ENCODE results near the gene METTL26. TPM values are rescaled to one million over a fixed set of nuclear protein-coding genes. Genes with fewer than 3 reads are reported as not detected.

The METTL26 gene
- polyA plus RNA-seq, 3 donors = 57.1 to 80.9 (median 70.4) TPM

DNA sequence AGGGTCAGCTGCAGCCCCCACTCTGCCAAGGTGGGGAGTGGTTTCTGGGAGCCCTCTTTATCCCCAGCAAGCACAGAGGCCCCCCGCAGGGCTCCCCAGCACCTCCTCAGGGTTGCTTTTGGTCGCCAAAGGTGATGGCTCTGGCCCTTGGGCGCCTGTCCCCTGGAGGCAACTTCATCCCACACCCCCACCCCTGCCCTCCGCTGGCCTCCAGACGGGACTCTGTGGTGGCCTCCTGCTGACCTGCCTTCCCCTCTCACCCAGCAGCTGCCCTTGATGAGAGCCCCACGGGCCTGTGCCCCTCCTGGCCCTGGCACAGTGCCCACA is 24.0 kb upstream of the METTL26 start:
- TF ChIP-seq, protein P1, sequence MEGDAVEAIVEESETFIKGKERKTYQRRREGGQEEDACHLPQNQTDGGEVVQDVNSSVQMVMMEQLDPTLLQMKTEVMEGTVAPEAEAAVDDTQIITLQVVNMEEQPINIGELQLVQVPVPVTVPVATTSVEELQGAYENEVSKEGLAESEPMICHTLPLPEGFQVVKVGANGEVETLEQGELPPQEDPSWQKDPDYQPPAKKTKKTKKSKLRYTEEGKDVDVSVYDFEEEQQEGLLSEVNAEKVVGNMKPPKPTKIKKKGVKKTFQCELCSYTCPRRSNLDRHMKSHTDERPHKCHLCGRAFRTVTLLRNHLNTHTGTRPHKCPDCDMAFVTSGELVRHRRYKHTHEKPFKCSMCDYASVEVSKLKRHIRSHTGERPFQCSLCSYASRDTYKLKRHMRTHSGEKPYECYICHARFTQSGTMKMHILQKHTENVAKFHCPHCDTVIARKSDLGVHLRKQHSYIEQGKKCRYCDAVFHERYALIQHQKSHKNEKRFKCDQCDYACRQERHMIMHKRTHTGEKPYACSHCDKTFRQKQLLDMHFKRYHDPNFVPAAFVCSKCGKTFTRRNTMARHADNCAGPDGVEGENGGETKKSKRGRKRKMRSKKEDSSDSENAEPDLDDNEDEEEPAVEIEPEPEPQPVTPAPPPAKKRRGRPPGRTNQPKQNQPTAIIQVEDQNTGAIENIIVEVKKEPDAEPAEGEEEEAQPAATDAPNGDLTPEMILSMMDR (IDR thresholded peaks at IDR 0.05) = no peak
- peaks cover 0 to 6% of the 10 kb centered on the region in 2 donors for H3K36me3 Mint-ChIP-seq
- Histone ChIP-seq H4K20me1 (ENCODE audit: insufficient read depth, low read length) (no peaks in the 10 kb centered on the region), H3K4me3 (replicated peaks in 1 of 3; ENCODE audit: low read depth in 2 of 3, low read length in 3 of 3) (peak overlapping the region in 2 of 3 experiments; percentile 27 to 65), H3K9me3 (replicated peaks in 1 of 2; ENCODE audit: control insufficient read depth in 1 of 2, insufficient read depth in 1 of 2, low read length in 2 of 2) (no peaks in the 10 kb centered on the region), H3K79me2 (ENCODE audit: insufficient read depth, low read length) (no peaks in the 10 kb centered on the region), H3K27ac (ENCODE audit: low read depth in 1 of 2, low read length in 2 of 2) (peak overlapping the region in 1 of 2 donors; percentile 40), H3K36me3 (replicated peaks in 1 of 2; ENCODE audit: control insufficient read depth in 1 of 2, insufficient read depth in 2 of 2, low read length in 2 of 2) (no peaks in the 10 kb centered on the region), H3K27me3 (ENCODE audit: control insufficient read depth in 2 of 2, insufficient read depth in 2 of 2, low read length in 2 of 2) (no peaks in the 10 kb centered on the region), H2AFZ (ENCODE audit: insufficient read depth, low read depth, low read length, poor library complexity, severe bottlenecking) (peak overlapping the region; percentile 87), H3K4me2 (replicated peaks; ENCODE audit: extremely low read depth, low read length, poor library complexity, severe bottlenecking) (peak overlapping the region; percentile 79), H3K4me1 (ENCODE audit: control insufficient read depth in 1 of 2, insufficient read depth in 2 of 2, low read length in 2 of 2) (peaks cover 11 to 16% of the 10 kb centered on the region in 2 donors), H3K9ac (ENCODE audit: insufficient read depth, low read length, poor library complexity, severe bottlenecking) (peak overlapping the region; percentile 13)
- peaks cover 0 to 3% (median 0%) of the 10 kb centered on the region in 3 donors for H3K27me3 Mint-ChIP-seq (ENCODE audit: low read depth in 3 of 3)
- 40% methylated on average over 4 of the region's 6 CpGs for WGBS (ENCODE audit: insufficient coverage)
- H3K4me3 Mint-ChIP-seq = peak overlapping the region in 1 of 2 donors; percentile 65
- intact Hi-C loops (cut with micrococcal nuclease) = loop anchor here (2.0 to 5.0 kb wide), 2 partner anchors 23 to 83 kb away; partner anchors contain the start of gene METTL26 (in 2 of the 2)
- H3K4me1 Mint-ChIP-seq = peaks cover 10% of the 10 kb centered on the region
- no peaks in the 10 kb centered on the region for H3K9me3 Mint-ChIP-seq
- DNase-seq = no peak
- H3K27ac Mint-ChIP-seq = peak overlapping the region in 1 of 7 donors; percentile 30

DNA sequence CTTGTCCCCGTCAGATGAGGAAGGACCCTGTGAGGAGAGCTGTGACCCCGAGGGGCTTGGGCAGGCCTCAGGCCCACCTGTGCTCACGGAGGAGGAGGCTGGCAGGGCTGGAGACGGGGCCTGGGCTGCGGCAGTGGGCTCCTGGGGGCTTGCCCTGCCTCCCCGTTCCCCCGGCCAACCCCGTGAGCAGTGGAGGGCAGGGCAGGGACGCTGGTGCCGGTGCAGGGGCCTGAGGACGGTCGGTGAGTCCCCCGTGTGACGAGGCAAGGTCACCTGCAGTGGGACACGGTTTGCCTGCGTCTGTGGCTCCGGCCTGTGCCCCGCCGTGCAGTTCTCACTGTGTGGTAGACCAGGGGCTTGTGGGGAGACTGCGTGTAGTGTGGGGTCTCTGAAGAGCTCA is 23.5 kb upstream of the METTL26 start:
- no peak overlapping the region for H2AFZ ChIP-seq (ENCODE audit: insufficient read depth, low read depth, low read length, poor library complexity, severe bottlenecking)
- H3K4me1 ChIP-seq (ENCODE audit: control insufficient read depth in 1 of 2, insufficient read depth in 2 of 2, low read length in 2 of 2) = peaks cover 11 to 16% of the 10 kb centered on the region in 2 donors
- Mint-ChIP-seq H3K27ac (no peak overlapping the region), H3K27me3 (ENCODE audit: low read depth in 3 of 3) (peaks cover 0 to 3% (median 0%) of the 10 kb centered on the region in 3 donors), H3K4me3 (no peak overlapping the region), H3K9me3 (no peaks in the 10 kb centered on the region), H3K36me3 (peaks cover 0 to 6% of the 10 kb centered on the region in 2 donors), H3K4me1 (peaks cover 10% of the 10 kb centered on the region)
- WGBS (ENCODE audit: insufficient coverage) = 83% methylated on average over 12 of the region's 20 CpGs
- no peaks in the 10 kb centered on the region for H3K27me3 ChIP-seq (ENCODE audit: control insufficient read depth in 2 of 2, insufficient read depth in 2 of 2, low read length in 2 of 2)
- no peaks in the 10 kb centered on the region for H3K36me3 ChIP-seq (replicated peaks in 1 of 2; ENCODE audit: control insufficient read depth in 1 of 2, insufficient read depth in 2 of 2, low read length in 2 of 2)
- DNase-seq = no peak
- H4K20me1 ChIP-seq (ENCODE audit: insufficient read depth, low read length) = no peaks in the 10 kb centered on the region
- no peak overlapping the region for H3K27ac ChIP-seq (ENCODE audit: low read depth in 1 of 2, low read length in 2 of 2)
- TF ChIP-seq, protein P1 (IDR thresholded peaks at IDR 0.05) = no peak
- intact Hi-C loops (cut with micrococcal nuclease) = loop anchor here (2.0 to 5.0 kb wide), 2 partner anchors 23 to 82 kb away; partner anchors contain the start of gene METTL26 (in 2 of the 2)
- no peaks in the 10 kb centered on the region for H3K9me3 ChIP-seq (replicated peaks in 1 of 2; ENCODE audit: control insufficient read depth in 1 of 2, insufficient read depth in 1 of 2, low read length in 2 of 2)
- no peak overlapping the region for H3K4me3 ChIP-seq (replicated peaks in 1 of 3; ENCODE audit: low read depth in 2 of 3, low read length in 3 of 3)
- no peak overlapping the region for H3K9ac ChIP-seq (ENCODE audit: insufficient read depth, low read length, poor library complexity, severe bottlenecking)
- no peak overlapping the region for H3K4me2 ChIP-seq (replicated peaks; ENCODE audit: extremely low read depth, low read length, poor library complexity, severe bottlenecking)
- no peaks in the 10 kb centered on the region for H3K79me2 ChIP-seq (ENCODE audit: insufficient read depth, low read length)

All from CD14-positive monocyte (primary cell).